Activated CD8-positive, alpha-beta memory T cell treated with anti-CD3 and anti-CD28 coated beads for 48 hours (primary cell): Measurements from ENCODE around the gene OR10A2.
"Not testable (repeated sequence)": the region's sequence is repeated elsewhere in the genome, so short reads cannot be mapped to it uniquely, and the experiment has no call there.

Source experiments
- DNase-seq, 3 experiments: peaks; one replicate each; pipeline ENCODE4 v3.0.0-alpha.2; 2020; ENCODE audit warnings: low read depth in 2 of 3, low spot score in 2 of 3

The OR10A2 gene

GRCh38 chr11:6862961-6863360, at the start of gene OR10A2:
Gene OR10A2, plus strand, starts transcription at chr11:6863057. Its CDS starts 6,698 bp downstream, at chr11:6869755.
- no peak for DNase-seq

- no peak for DNase-seq
Observed at GRCh38 chr11:6813656-6814055, 49.2 kb upstream of the OR10A2 start.

- DNase-seq: no peak
Observed at GRCh38 chr11:6817694-6818093, 45.2 kb upstream of the OR10A2 start.

GRCh38 chr11:6818967-6819366, 43.9 kb upstream of the OR10A2 start:
- no peak for DNase-seq

- no peak for DNase-seq
Observed at GRCh38 chr11:6824136-6824823, 38.6 kb upstream of the OR10A2 start.

- no peak for DNase-seq
Observed at GRCh38 chr11:6825231-6825744, 37.6 kb upstream of the OR10A2 start.

GRCh38 chr11:6828103-6828502, 34.8 kb upstream of the OR10A2 start:
- no peak for DNase-seq

- DNase-seq: no peak
Observed at GRCh38 chr11:6833356-6833755, 29.5 kb upstream of the OR10A2 start.

- DNase-seq: no peak
Observed at GRCh38 chr11:6834021-6834420, 28.8 kb upstream of the OR10A2 start.

GRCh38 chr11:6841694-6842093, 21.2 kb upstream of the OR10A2 start:
- no peak for DNase-seq

GRCh38 chr11:6843670-6844069, 19.2 kb upstream of the OR10A2 start:
- no peak for DNase-seq

- DNase-seq: no peak
Observed at GRCh38 chr11:6844356-6844755, 18.5 kb upstream of the OR10A2 start.

- no peak for DNase-seq
Observed at GRCh38 chr11:6845383-6845782, 17.5 kb upstream of the OR10A2 start, which contains the start of gene OR10A5. Gene OR10A5, plus strand, starts transcription at chr11:6845683. Its CDS starts 0 bp downstream, at chr11:6845683.

GRCh38 chr11:6850526-6850925, 12.3 kb upstream of the OR10A2 start:
- DNase-seq: no peak

- DNase-seq: not testable (repeated sequence)
Observed at GRCh38 chr11:6854801-6855200, 8.1 kb upstream of the OR10A2 start.

GRCh38 chr11:6855971-6856541, 6.8 kb upstream of the OR10A2 start:
- DNase-seq: no peak

- DNase-seq: no peak
Observed at GRCh38 chr11:6856871-6857270, 6.0 kb upstream of the OR10A2 start.

GRCh38 chr11:6864438-6864837, 1.6 kb downstream of the OR10A2 start:
- DNase-seq: no peak

- no peak for DNase-seq
Observed at GRCh38 chr11:6871278-6871677, 8.4 kb downstream of the OR10A2 start.

GRCh38 chr11:6875761-6876160, 12.9 kb downstream of the OR10A2 start:
- no peak for DNase-seq

GRCh38 chr11:6876325-6876724, 13.5 kb downstream of the OR10A2 start, which contains the start of gene OR10A4:
Gene OR10A4, plus strand, starts transcription at chr11:6876625. Its CDS starts 23 bp downstream, at chr11:6876648.
- DNase-seq: no peak

GRCh38 chr11:6876914-6877313, 14.1 kb downstream of the OR10A2 start:
- DNase-seq: no peak

- no peak for DNase-seq
Observed at GRCh38 chr11:6882751-6883150, 19.9 kb downstream of the OR10A2 start.
